Stomach (tissue), 4 donors: ENCODE results near the gene POP5.

Experiments
- EP300 ChIP-seq: sonication (generic); formaldehyde crosslinking; IDR thresholded peaks from one replicate; pipeline ENCODE4 v1.6.1; 2017; ENCODE audit warnings: antibody characterized with exemption
- POLR2A ChIP-seq, 4 donors: fragments of 450-650 bp; IDR thresholded peaks; one replicate each; pipeline ENCODE4 v1.6.1; 2016; ENCODE audit warnings: antibody characterized with exemption in 4 of 4, control low read depth in 2 of 4, mild to moderate bottlenecking in 1 of 4, moderate library complexity in 1 of 4
- POLR2AphosphoS5 ChIP-seq, 3 donors: sonication (generic); formaldehyde crosslinking; IDR thresholded peaks; one replicate each; pipeline ENCODE4 v1.6.1; 2016; ENCODE audit warnings: antibody characterized with exemption in 3 of 3
- TF ChIP-seq, protein P1 (sequence below), 7 experiments: fragments of 450-650 bp in 4 of 7; fragments of 200-600 bp in 3 of 7; sonication (generic) in 3 of 7; IDR thresholded peaks; one replicate each; pipeline ENCODE4 v1.5.1; 2016 to 2019; ENCODE audit warnings: antibody characterized with exemption in 7 of 7, control low read depth in 2 of 7, mild to moderate bottlenecking in 1 of 7

DNA sequence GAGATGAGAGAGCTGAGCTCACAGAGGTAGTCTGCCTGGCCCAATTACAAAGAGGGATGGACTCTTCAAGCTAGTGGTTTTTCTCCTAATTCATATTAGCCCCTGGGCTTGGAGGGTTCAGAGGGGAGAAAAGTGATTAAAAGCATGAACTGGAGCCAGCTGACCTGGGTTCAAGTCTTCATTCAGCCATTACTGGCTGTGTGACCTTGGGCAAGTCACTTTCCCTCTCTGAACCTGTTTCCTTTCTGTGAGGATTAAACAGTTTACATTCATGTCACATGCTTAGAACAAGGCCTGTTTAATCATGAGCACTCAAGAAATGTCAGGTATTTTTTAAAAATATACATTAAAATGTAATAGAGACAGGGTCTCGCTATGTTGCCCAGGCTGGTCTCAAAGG is 7.2 kb upstream of the POP5 start:
- TF ChIP-seq, protein P1, sequence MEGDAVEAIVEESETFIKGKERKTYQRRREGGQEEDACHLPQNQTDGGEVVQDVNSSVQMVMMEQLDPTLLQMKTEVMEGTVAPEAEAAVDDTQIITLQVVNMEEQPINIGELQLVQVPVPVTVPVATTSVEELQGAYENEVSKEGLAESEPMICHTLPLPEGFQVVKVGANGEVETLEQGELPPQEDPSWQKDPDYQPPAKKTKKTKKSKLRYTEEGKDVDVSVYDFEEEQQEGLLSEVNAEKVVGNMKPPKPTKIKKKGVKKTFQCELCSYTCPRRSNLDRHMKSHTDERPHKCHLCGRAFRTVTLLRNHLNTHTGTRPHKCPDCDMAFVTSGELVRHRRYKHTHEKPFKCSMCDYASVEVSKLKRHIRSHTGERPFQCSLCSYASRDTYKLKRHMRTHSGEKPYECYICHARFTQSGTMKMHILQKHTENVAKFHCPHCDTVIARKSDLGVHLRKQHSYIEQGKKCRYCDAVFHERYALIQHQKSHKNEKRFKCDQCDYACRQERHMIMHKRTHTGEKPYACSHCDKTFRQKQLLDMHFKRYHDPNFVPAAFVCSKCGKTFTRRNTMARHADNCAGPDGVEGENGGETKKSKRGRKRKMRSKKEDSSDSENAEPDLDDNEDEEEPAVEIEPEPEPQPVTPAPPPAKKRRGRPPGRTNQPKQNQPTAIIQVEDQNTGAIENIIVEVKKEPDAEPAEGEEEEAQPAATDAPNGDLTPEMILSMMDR (IDR thresholded peaks at IDR 0.05): no peak
- TF ChIP-seq POLR2A (IDR thresholded peaks at IDR 0.05) (no peak), POLR2AphosphoS5 (IDR thresholded peaks at IDR 0.05) (no peak), EP300 (no peak)
